HG03575 (cell line): Measurements from ENCODE around the gene WDR46.
A peak's percentile ranks its signal among the peaks of the same experiment; 100 is the strongest.
"Not testable (repeated sequence)": the region's sequence is repeated elsewhere in the genome, so short reads cannot be mapped to it uniquely, and the experiment has no call there.

Experiments
- ATAC-seq: cut with Tn5 transposase; IDR thresholded peaks from one replicate; pipeline ENCODE4 v1.9.1; 2021; ENCODE audit not compliant: unreplicated experiment, insufficient number of reproducible peaks, low FRiP score; ENCODE audit errors: extremely low read depth

WDR46 gene

GRCh38 chr6:33272275-33273128 is 16.5 kb downstream of the WDR46 start:
- no peak for ATAC-seq

- ATAC-seq, result peak; percentile 39
Measured at GRCh38 chr6:33271468-33272274, 17.4 kb downstream of the WDR46 start, which contains the start of the genes RPS18 and VPS52. RPS18 (plus strand) TSS chr6:33272075; CDS start chr6:33272120, 45 bp downstream. VPS52 (minus strand) TSS chr6:33271876; CDS start chr6:33271675, 201 bp downstream.

- peak; percentile 13 for ATAC-seq
Measured at GRCh38 chr6:33271117-33271467, 17.9 kb downstream of the WDR46 start.

DNA sequence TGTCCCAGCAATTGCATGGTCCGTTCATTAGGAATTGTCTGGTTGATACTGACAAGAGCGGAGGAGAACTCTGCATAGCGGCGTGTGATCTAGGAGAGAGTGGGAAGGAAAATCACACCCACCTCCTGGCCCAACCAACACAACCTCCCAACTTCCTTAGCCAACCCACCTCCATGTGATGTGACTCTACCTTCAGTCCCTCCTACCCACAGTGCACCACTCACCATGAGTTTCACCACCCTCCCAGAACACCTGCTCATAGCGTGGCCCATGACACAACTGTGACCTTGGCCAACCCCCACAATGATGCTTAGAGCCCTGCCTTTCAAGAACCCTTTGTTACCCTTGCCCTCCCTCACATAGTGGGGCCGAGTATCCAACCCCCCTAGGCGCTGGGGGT is 25.0 kb downstream of the WDR46 start:
- ATAC-seq, result no peak

DNA sequence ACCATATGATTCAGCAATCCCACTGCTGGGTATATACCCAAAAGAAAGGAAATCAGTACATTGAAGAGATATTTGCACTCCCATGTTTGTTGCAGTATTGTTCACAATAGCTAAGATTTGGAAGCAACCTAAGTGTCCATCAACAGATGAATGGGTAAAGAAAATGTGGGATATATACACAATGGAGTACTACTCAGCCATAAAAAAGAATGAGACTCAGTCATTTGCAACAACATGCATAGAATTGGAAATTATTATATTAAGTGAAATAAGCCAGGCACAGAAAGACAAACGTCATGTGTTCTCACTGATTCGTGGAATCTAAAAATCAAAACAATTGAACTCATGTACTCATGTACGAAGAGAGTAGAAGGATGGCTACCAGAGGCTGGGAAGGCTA is 26.5 kb downstream of the WDR46 start:
- not testable (repeated sequence) for ATAC-seq

DNA sequence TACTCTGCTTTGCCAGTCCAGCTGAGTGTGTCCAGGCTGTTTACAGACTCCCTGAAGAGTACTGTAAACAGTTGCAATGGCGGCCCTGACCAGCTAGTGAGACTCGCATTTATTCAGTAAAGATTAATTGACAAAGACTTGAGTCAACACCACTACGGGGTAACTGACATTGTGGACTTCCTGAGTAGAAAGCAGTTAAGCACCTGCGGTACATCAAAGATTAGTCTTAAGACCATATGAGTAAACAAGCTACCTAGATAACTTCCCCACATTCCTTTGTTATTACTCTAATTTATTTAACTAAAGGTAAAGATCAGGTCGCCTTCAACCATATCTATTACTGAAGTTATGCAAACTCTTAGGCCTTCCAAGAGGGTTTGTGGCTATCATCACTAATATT is 30.0 kb downstream of the WDR46 start:
- ATAC-seq, result no peak

GRCh38 chr6:33254591-33254990 is 34.4 kb downstream of the WDR46 start:
- ATAC-seq, result no peak

DNA sequence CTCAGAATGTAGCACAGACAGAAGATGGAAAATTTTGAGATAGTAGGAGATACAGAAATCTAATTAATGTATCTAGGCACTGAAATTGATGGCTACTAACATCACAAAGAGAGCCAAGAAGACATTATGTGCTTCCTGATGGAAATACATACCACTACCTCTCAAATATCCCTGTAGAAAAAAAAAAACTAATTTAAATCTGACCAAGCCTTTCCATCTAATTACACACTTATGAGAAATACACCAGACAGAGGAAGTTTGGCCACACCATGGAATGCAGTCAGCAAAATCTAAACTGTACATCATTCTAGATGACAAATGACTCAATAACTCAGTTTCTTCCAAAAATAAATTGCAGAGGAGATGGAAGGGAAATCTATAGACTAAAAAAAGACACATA is 36.3 kb downstream of the WDR46 start:
- ATAC-seq, result no peak

- no peak for ATAC-seq
Measured at GRCh38 chr6:33251395-33252012, 37.5 kb downstream of the WDR46 start.

- ATAC-seq, result no peak
Measured at GRCh38 chr6:33250731-33251130, 38.3 kb downstream of the WDR46 start.

GRCh38 chr6:33249732-33250630 is 39.1 kb downstream of the WDR46 start:
- ATAC-seq, result no peak

GRCh38 chr6:33248932-33249731 is 39.9 kb downstream of the WDR46 start:
- peak; percentile 37 for ATAC-seq

DNA sequence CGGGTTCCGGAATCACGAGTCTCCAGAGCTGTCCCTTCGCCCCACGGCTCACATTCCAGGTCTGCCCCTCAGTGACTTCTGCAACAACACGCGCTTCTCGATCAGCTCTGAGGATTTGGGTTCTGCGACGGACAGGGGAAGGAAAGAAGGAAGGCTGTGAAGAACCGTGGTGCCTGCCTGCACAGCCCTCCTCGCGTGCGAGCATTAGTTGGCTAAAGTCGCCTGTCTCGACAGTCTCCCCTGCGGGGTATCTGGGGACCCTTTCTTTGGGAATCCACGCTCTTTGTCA is 40.5 kb downstream of the WDR46 start:
- no peak for ATAC-seq

- ATAC-seq, result no peak
Measured at GRCh38 chr6:33247977-33248642, 40.9 kb downstream of the WDR46 start.

DNA sequence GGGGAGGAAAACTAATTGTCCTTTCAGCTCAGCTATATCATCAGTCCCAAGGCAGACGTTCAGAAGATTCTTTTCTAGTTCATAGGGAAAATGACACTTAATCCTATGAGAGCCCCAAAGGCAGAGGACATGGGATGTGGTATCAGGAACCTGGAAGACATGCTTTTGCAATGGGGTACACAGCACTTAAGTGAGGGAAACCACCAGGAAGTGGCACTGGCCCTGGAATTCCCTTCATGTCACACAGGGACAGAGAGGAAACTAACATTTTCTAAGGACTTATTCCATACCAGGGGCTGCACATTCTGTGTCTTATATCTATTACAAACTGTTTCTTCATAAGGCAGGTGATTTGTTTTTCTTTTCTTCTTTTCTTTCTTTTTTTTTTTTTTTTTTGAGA is 45.6 kb downstream of the WDR46 start:
- ATAC-seq, result no peak

DNA sequence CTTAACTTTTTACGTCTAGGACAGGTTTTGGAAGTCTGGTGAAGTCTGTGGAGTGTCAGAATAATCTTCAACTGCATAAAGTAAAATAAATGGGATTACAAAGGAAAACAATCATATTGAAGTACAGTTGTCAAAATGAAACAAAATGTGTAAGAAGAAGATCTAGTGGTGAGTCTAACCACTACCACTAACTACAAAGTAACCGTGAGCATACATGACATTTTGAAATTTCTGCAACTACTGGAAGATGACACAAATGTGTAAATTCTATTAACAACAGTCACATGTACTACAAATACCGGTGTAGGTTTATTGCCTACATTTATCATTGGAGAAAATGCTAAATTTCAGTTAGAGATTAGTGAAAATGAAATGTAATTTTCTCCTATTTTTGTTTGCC is 47.1 kb downstream of the WDR46 start:
- ATAC-seq, result no peak

DNA sequence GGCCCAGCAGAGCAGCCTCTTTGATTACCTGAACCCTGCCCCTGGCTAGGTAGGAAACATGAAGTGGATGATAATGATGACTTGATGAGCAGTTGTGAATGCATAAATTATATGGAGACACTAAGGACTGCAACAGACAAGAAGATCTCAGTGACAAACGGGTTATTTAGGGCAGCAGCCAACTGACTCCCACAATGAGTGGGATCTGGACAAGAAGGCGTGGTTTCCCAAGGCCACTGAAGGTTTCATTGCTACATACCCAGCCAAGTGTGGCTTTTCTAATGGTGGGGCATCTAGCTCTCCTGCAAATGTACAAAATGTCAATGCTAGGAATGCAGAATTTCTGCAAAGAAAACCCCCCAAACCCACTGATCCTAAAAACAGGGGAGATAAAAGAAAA is 51.3 kb downstream of the WDR46 start:
- no peak for ATAC-seq

- ATAC-seq, result no peak
Measured at GRCh38 chr6:33236852-33237251, 52.2 kb downstream of the WDR46 start.
